Upper lobe of left lung (tissue), 4 donors: ENCODE data around the gene PRKN.

Experiments
- CTCF ChIP-seq, 6 experiments: fragments of 450-650 bp in 4 of 6; fragments of 200-600 bp in 2 of 6; sonication (generic) in 2 of 6; IDR thresholded peaks; one replicate each; pipeline ENCODE4 v1.5.1; 2016 to 2019; ENCODE audit warnings: antibody characterized with exemption in 6 of 6
- POLR2A ChIP-seq, 4 donors: fragments of 450-650 bp; IDR thresholded peaks; one replicate each; pipeline ENCODE4 v1.5.1; 2016 to 2017; ENCODE audit warnings: antibody characterized with exemption in 4 of 4, mild to moderate bottlenecking in 2 of 4
- POLR2AphosphoS5 ChIP-seq, 2 donors: sonication (generic); formaldehyde crosslinking; IDR thresholded peaks; one replicate each; pipeline ENCODE4 v1.5.1; 2017; ENCODE audit warnings: antibody characterized with exemption in 2 of 2

GRCh38 chr6:161850562-161850961, 877.0 kb downstream of the PRKN start:
- TF ChIP-seq CTCF (IDR thresholded peaks at IDR 0.05) (no peak), POLR2AphosphoS5 (IDR thresholded peaks at IDR 0.05) (no peak), POLR2A (IDR thresholded peaks at IDR 0.05) (no peak)
